HEK293 (cell line): ENCODE data around the gene TTLL12.

Source experiments
- CTCF ChIA-PET: fragments of 350-600 bp; formaldehyde crosslinking; extraction: SDS; loops from one replicate; lab custom pipeline; 2021; ENCODE audit warnings: antibody characterized with exemption; lab: Yijun Ruan, JAX
- POLR2A ChIA-PET: fragments of 300-600 bp; formaldehyde crosslinking; extraction: SDS; loops from one replicate; lab custom pipeline; 2020; ENCODE audit warnings: antibody characterized with exemption, inconsistent platforms; lab: Yijun Ruan, JAX
- H3K27ac ChIP-seq: fragments of 200-500 bp; sonication (Bioruptor generic); 2 replicates; pipeline ENCODE4 v1.5.1; 2014; ENCODE audit warnings: low read depth, low read length, control low read depth, inconsistent platforms; ENCODE audit errors: extremely low read depth
- H3K36me3 ChIP-seq, 2 experiments: fragments of 200-500 bp in 1 of 2; sonication (Bioruptor generic) in 1 of 2; 1 replicate in 1 of 2; 2 replicates in 1 of 2; pipeline ENCODE4 v1.5.1; 2014 to 2017; ENCODE audit warnings: inconsistent platforms in 2 of 2, low read length in 2 of 2; ENCODE audit not compliant: control insufficient read depth in 2 of 2, insufficient read depth in 1 of 2
- H3K4me1 ChIP-seq: fragments of 200-500 bp; sonication (Bioruptor generic); 2 replicates; pipeline ENCODE4 v1.5.1; 2014; ENCODE audit warnings: mild to moderate bottlenecking, low read length, inconsistent platforms; ENCODE audit not compliant: control insufficient read depth, insufficient read depth
- H3K4me3 ChIP-seq: 2 replicates; pipeline ENCODE4 v1.5.1; 2011; ENCODE audit warnings: low read depth, mild to moderate bottlenecking, control low read depth, low read length, moderate library complexity
- H3K9me3 ChIP-seq: fragments of 200-500 bp; sonication (Bioruptor generic); 2 replicates; pipeline ENCODE4 v1.5.1; 2014; ENCODE audit warnings: low read depth, low read length, inconsistent platforms; ENCODE audit not compliant: control insufficient read depth, insufficient read depth
- HIC1 ChIP-seq: fragments of 450-650 bp; formaldehyde crosslinking; IDR thresholded peaks from 2 replicates; pipeline ENCODE4 v1.5.1; 2016; ENCODE audit warnings: missing biosample characterization, missing genetic modification characterization
- HOXC10 ChIP-seq: sonication (generic); formaldehyde crosslinking; IDR thresholded peaks from 2 replicates; pipeline ENCODE4 v1.8.1; 2023; ENCODE audit warnings: mild to moderate bottlenecking, missing genetic modification reagents
- IKZF3 ChIP-seq: fragments of 450-650 bp; IDR thresholded peaks from 2 replicates; pipeline ENCODE4 v1.5.0; 2018; ENCODE audit warnings: missing biosample characterization, mild to moderate bottlenecking, missing genetic modification characterization, moderate library complexity
- PATZ1 ChIP-seq: fragments of 450-650 bp; formaldehyde crosslinking; IDR thresholded peaks from 2 replicates; pipeline ENCODE4 v1.5.1; 2016; ENCODE audit warnings: missing biosample characterization, missing genetic modification characterization
- PBX3 ChIP-seq: sonication (generic); formaldehyde crosslinking; IDR thresholded peaks from 2 replicates; pipeline ENCODE4 v1.8.1; 2022; ENCODE audit warnings: mild to moderate bottlenecking, moderate library complexity, missing genetic modification reagents
- TCF7L2 ChIP-seq: IDR thresholded peaks from 2 replicates; pipeline ENCODE4 v1.6.1; 2011; ENCODE audit warnings: low read depth, mild to moderate bottlenecking, inconsistent platforms, low read length, moderate library complexity, borderline replicate concordance
- WT1 ChIP-seq: fragments of 450-650 bp; formaldehyde crosslinking; IDR thresholded peaks from 2 replicates; pipeline ENCODE4 v1.5.1; 2016; ENCODE audit warnings: missing biosample characterization, missing genetic modification characterization
- ZBTB1 ChIP-seq: fragments of 450-650 bp; formaldehyde crosslinking; IDR thresholded peaks from 2 replicates; pipeline ENCODE4 v1.5.1; 2016; ENCODE audit warnings: missing biosample characterization, missing genetic modification characterization
- ZBTB20 ChIP-seq: fragments of 450-650 bp; formaldehyde crosslinking; IDR thresholded peaks from 2 replicates; pipeline ENCODE4 v1.5.1; 2016; ENCODE audit warnings: missing biosample characterization, missing genetic modification characterization
- ZFP41 ChIP-seq: fragments of 450-650 bp; formaldehyde crosslinking; IDR thresholded peaks from 2 replicates; pipeline ENCODE4 v1.5.1; 2016; ENCODE audit warnings: missing biosample characterization, missing genetic modification characterization, borderline replicate concordance
- ZNF112 ChIP-seq: fragments of 450-650 bp; formaldehyde crosslinking; IDR thresholded peaks from 2 replicates; pipeline ENCODE4 v1.5.0; 2017; ENCODE audit warnings: missing biosample characterization, missing genetic modification characterization
- ZNF148 ChIP-seq: fragments of 450-650 bp; formaldehyde crosslinking; IDR thresholded peaks from 2 replicates; pipeline ENCODE4 v1.5.0; 2017; ENCODE audit warnings: missing biosample characterization, missing genetic modification characterization, borderline replicate concordance
- ZNF211 ChIP-seq: fragments of 450-650 bp; formaldehyde crosslinking; IDR thresholded peaks from 2 replicates; pipeline ENCODE4 v1.5.1; 2016; ENCODE audit warnings: low read depth, missing biosample characterization, missing genetic modification characterization
- ZNF221 ChIP-seq: fragments of 450-650 bp; formaldehyde crosslinking; IDR thresholded peaks from 2 replicates; pipeline ENCODE4 v1.5.1; 2017; ENCODE audit warnings: missing biosample characterization, missing genetic modification characterization, borderline replicate concordance
- ZNF223 ChIP-seq: fragments of 450-650 bp; formaldehyde crosslinking; IDR thresholded peaks from 2 replicates; pipeline ENCODE4 v1.5.1; 2016; ENCODE audit warnings: missing biosample characterization, missing genetic modification characterization
- ZNF280D ChIP-seq: fragments of 450-650 bp; formaldehyde crosslinking; IDR thresholded peaks from 2 replicates; pipeline ENCODE4 v1.5.1; 2016; ENCODE audit warnings: missing biosample characterization, missing genetic modification characterization
- ZNF350 ChIP-seq: fragments of 450-650 bp; formaldehyde crosslinking; IDR thresholded peaks from 2 replicates; pipeline ENCODE4 v1.5.0; 2017; ENCODE audit warnings: missing biosample characterization, mild to moderate bottlenecking, missing genetic modification characterization
- ZNF391 ChIP-seq: fragments of 450-650 bp; formaldehyde crosslinking; IDR thresholded peaks from 2 replicates; pipeline ENCODE4 v1.5.1; 2016; ENCODE audit warnings: low read depth, missing biosample characterization, missing genetic modification characterization, borderline replicate concordance
- ZNF404 ChIP-seq: fragments of 450-650 bp; formaldehyde crosslinking; IDR thresholded peaks from 2 replicates; pipeline ENCODE4 v1.5.1; 2017; ENCODE audit warnings: missing biosample characterization, missing genetic modification characterization
- ZNF473 ChIP-seq: fragments of 450-650 bp; formaldehyde crosslinking; IDR thresholded peaks from 2 replicates; pipeline ENCODE4 v1.5.1; 2017; ENCODE audit warnings: missing biosample characterization, missing genetic modification characterization
- ZNF558 ChIP-seq: fragments of 450-650 bp; formaldehyde crosslinking; IDR thresholded peaks from 2 replicates; pipeline ENCODE4 v1.5.1; 2016; ENCODE audit warnings: missing biosample characterization, missing genetic modification characterization
- ZNF777 ChIP-seq: fragments of 450-650 bp; formaldehyde crosslinking; IDR thresholded peaks from 2 replicates; pipeline ENCODE4 v1.5.1; 2017; ENCODE audit warnings: missing biosample characterization, missing genetic modification characterization, borderline replicate concordance

The TTLL12 gene

GRCh38 chr22:43198126-43198525, 11.2 kb upstream of the TTLL12 start (continued):
- no peak for TF ChIP-seq ZNF223 (tag by site-specific recombination)
- no peak for TF ChIP-seq ZBTB20 (tag by site-specific recombination)
- TF ChIP-seq ZFP41 (tag by site-specific recombination): no peak
- no peak for TF ChIP-seq ZBTB1 (tag by site-specific recombination)
- no peak for TF ChIP-seq IKZF3 (tag by site-specific recombination)
- no peak for TF ChIP-seq PATZ1 (tag by site-specific recombination)
- no peak for TF ChIP-seq ZNF221 (tag by site-specific recombination)
- no peak for TF ChIP-seq ZNF148 (tag by site-specific recombination)

- Histone ChIP-seq H3K4me3 (no peak overlapping the region), H3K36me3 (no peaks in the 10 kb centered on the region), H3K9me3 (no peaks in the 10 kb centered on the region), H3K27ac (no peak overlapping the region), H3K4me1 (no peaks in the 10 kb centered on the region)
- CTCF ChIA-PET: interaction anchor here (0.7 to 1.1 kb wide), 3 partner anchors 9 to 187 kb away, joined by 3 to 4 read pairs (median 3); no protein-coding TSS in a partner anchor
- POLR2A ChIA-PET: interaction anchor here (0.6 to 0.8 kb wide), 2 partner anchors 10 to 445 kb away, joined by 3 read pairs; no protein-coding TSS in a partner anchor
- TF ChIP-seq ZNF777 (tag by site-specific recombination) (no peak), TCF7L2 (no peak), ZNF473 (no peak)
These were observed 10.5 kb upstream of the TTLL12 start for GRCh38 chr22:43197271-43197941.

- no peaks in the 10 kb centered on the region for H3K36me3 ChIP-seq
- ChIA-PET CTCF (interaction anchor here (0.7 to 7.1 kb wide), 2 partner anchors 22 to 38 kb away, joined by 4 to 59 read pairs; no protein-coding TSS in a partner anchor), POLR2A (no interaction called here)
- no peak overlapping the region for H3K4me3 ChIP-seq
- no peaks in the 10 kb centered on the region for H3K9me3 ChIP-seq
- no peaks in the 10 kb centered on the region for H3K4me1 ChIP-seq
- no peak overlapping the region for H3K27ac ChIP-seq
- no peak for TF ChIP-seq ZNF280D
- TF ChIP-seq ZNF112 (tag by site-specific recombination): no peak
- no peak for TF ChIP-seq ZNF558 (tag by site-specific recombination)
- TF ChIP-seq PBX3 (CRISPR knock-in tag): no peak
- TF ChIP-seq HIC1: no peak
- TF ChIP-seq ZNF391: no peak
- no peak for TF ChIP-seq ZNF350
- no peak for TF ChIP-seq HOXC10
- TF ChIP-seq WT1 (tag by site-specific recombination): no peak
- TF ChIP-seq ZNF211 (tag by site-specific recombination): no peak
- no peak for TF ChIP-seq ZNF404 (tag by site-specific recombination)
These were observed 4.9 kb upstream of the TTLL12 start for GRCh38 chr22:43191831-43192230.
